ENCODE data around the gene GRIN3A.
"Not testable (repeated sequence)": the region's sequence is repeated elsewhere in the genome, so short reads cannot be mapped to it uniquely, and the experiment has no call there.

The GRIN3A gene

GRCh38 chr9:101591787-101592446 is 146.5 kb downstream of the GRIN3A start:
- Histone ChIP-seq H3K27ac (ENCODE audit: low read depth, low read length) (no peak overlapping the region), H3K56ac (ENCODE audit: low read length) (no peak overlapping the region), H4K5ac (ENCODE audit: low read length) (no peak overlapping the region), H2AK5ac (ENCODE audit: low read length) (no peak overlapping the region), H3K4me2 (ENCODE audit: low read length) (no peak overlapping the region), H2BK120ac (ENCODE audit: low read depth, low read length) (no peak overlapping the region), H3K27me3 (ENCODE audit: insufficient read depth, low read length, poor library complexity) (no peaks in the 10 kb centered on the region), H2BK15ac (replicated peaks; ENCODE audit: low read depth) (no peak overlapping the region), H3K18ac (ENCODE audit: low read length) (no peak overlapping the region), H3K4me3 (ENCODE audit: low read length) (no peak overlapping the region), H3K23ac (ENCODE audit: low read length) (no peak overlapping the region), H3K9ac (ENCODE audit: low read length) (no peak overlapping the region), H2BK5ac (ENCODE audit: low read length) (no peak overlapping the region), H3K4me1 (ENCODE audit: control insufficient read depth, low read depth, low read length) (no peaks in the 10 kb centered on the region), H3K36me3 (ENCODE audit: control insufficient read depth, insufficient read depth, low read length) (no peaks in the 10 kb centered on the region), H3K4ac (ENCODE audit: low read depth, low read length) (no peak overlapping the region), H3K79me1 (ENCODE audit: low read length) (no peaks in the 10 kb centered on the region), H3K79me2 (ENCODE audit: control insufficient read depth, insufficient read depth, low read length) (no peaks in the 10 kb centered on the region), H4K8ac (ENCODE audit: low read depth, low read length) (no peak overlapping the region)
- no peak for DNase-seq

DNA sequence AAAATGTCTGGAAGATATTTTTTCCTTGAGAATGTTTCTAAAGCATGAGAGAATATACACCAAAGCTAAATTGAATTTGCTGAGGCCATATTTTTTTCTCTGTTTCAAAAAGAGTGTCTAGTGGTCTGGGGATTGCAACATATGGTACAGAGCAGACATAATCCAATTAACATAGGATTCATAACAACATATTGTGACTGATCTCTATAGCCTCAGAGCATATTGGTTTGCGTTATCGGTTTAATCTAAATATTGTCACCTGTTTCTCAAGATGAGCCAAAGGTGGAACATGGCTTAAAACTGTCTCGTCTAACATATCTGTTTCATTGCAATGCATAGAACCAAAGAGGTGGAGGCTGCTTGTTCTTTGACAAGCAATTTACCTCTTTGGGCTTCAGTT is 147.5 kb downstream of the GRIN3A start:
- no peaks in the 10 kb centered on the region for H3K36me3 ChIP-seq (ENCODE audit: control insufficient read depth, insufficient read depth, low read length)
- no peak overlapping the region for H3K56ac ChIP-seq (ENCODE audit: low read length)
- H3K4me1 ChIP-seq (ENCODE audit: control insufficient read depth, low read depth, low read length), result no peaks in the 10 kb centered on the region
- H3K4ac ChIP-seq (ENCODE audit: low read depth, low read length), result no peak overlapping the region
- H3K23ac ChIP-seq (ENCODE audit: low read length), result no peak overlapping the region
- H3K27ac ChIP-seq (ENCODE audit: low read depth, low read length), result no peak overlapping the region
- no peaks in the 10 kb centered on the region for H3K27me3 ChIP-seq (ENCODE audit: insufficient read depth, low read length, poor library complexity)
- H3K79me2 ChIP-seq (ENCODE audit: control insufficient read depth, insufficient read depth, low read length), result no peaks in the 10 kb centered on the region
- no peak overlapping the region for H4K5ac ChIP-seq (ENCODE audit: low read length)
- no peak for DNase-seq
- no peak overlapping the region for H2BK120ac ChIP-seq (ENCODE audit: low read depth, low read length)
- H2BK5ac ChIP-seq (ENCODE audit: low read length), result no peak overlapping the region
- no peak overlapping the region for H4K8ac ChIP-seq (ENCODE audit: low read depth, low read length)
- no peak overlapping the region for H2AK5ac ChIP-seq (ENCODE audit: low read length)
- H3K18ac ChIP-seq (ENCODE audit: low read length), result no peak overlapping the region
- H3K4me2 ChIP-seq (ENCODE audit: low read length), result no peak overlapping the region
- H3K9ac ChIP-seq (ENCODE audit: low read length), result no peak overlapping the region
- no peak overlapping the region for H2BK15ac ChIP-seq (replicated peaks; ENCODE audit: low read depth)
- no peaks in the 10 kb centered on the region for H3K79me1 ChIP-seq (ENCODE audit: low read length)
- WGBS (ENCODE audit: extremely low coverage, insufficient coverage, low lambda C conversion rate), result no CpG with 5 or more reads among the region's 3 CpGs
- H3K4me3 ChIP-seq (ENCODE audit: low read length), result no peak overlapping the region

GRCh38 chr9:101590074-101590473 is 148.4 kb downstream of the GRIN3A start:
- not testable (repeated sequence) for H3K79me1 ChIP-seq (ENCODE audit: low read length); H3K36me3 ChIP-seq (ENCODE audit: control insufficient read depth, insufficient read depth, low read length); H3K4ac ChIP-seq (ENCODE audit: low read depth, low read length); H4K5ac ChIP-seq (ENCODE audit: low read length); H3K56ac ChIP-seq (ENCODE audit: low read length); H3K27me3 ChIP-seq (ENCODE audit: insufficient read depth, low read length, poor library complexity); H3K9ac ChIP-seq (ENCODE audit: low read length); H3K4me1 ChIP-seq (ENCODE audit: control insufficient read depth, low read depth, low read length); H4K8ac ChIP-seq (ENCODE audit: low read depth, low read length); H2BK5ac ChIP-seq (ENCODE audit: low read length); DNase-seq; H3K18ac ChIP-seq (ENCODE audit: low read length); H3K79me2 ChIP-seq (ENCODE audit: control insufficient read depth, insufficient read depth, low read length); H2AK5ac ChIP-seq (ENCODE audit: low read length); H2BK120ac ChIP-seq (ENCODE audit: low read depth, low read length); H3K27ac ChIP-seq (ENCODE audit: low read depth, low read length); H2BK15ac ChIP-seq (replicated peaks; ENCODE audit: low read depth); H3K4me2 ChIP-seq (ENCODE audit: low read length); H3K4me3 ChIP-seq (ENCODE audit: low read length); H3K23ac ChIP-seq (ENCODE audit: low read length)
- no CpG with 5 or more reads among the region's 6 CpGs for WGBS (ENCODE audit: extremely low coverage, insufficient coverage, low lambda C conversion rate)

DNA sequence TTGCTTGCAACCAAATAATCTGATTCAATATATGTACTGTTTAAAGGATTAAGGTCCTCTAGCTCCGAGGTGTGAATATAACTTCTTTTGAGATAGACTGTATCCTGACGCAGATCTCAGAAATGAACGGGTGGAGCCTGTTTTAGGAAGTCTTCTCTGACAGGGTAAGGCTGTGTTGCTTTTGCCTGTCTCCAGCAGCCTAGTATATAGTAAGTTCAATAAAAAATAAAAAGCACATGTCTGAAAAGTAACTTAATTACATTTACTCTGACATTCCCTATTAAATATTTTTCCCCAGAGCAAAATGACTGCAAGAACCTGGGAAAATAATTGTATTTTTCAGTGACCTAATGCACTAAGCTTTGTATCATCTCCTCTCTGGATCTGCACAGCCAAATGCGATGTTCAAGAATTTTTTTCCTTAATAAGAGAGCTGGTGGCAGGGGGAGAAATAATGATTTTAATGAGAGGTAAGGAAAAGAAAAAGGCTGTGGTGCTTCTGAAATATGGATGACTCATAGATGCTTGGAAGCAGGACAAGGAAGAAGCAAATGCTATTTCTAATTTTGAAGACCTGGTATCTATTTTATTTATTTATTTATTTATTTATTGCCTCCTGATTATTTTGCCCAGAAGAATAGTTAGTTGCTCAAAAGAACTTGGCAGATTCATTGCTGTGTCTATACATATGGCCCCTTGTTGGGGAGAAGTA is 151.0 kb downstream of the GRIN3A start:
- no CpG with 5 or more reads among the region's 4 CpGs for WGBS (ENCODE audit: extremely low coverage, insufficient coverage, low lambda C conversion rate)
- Histone ChIP-seq H3K4me1 (ENCODE audit: control insufficient read depth, low read depth, low read length) (no peaks in the 10 kb centered on the region), H4K5ac (ENCODE audit: low read length) (no peak overlapping the region), H3K79me2 (ENCODE audit: control insufficient read depth, insufficient read depth, low read length) (no peaks in the 10 kb centered on the region), H3K4me3 (ENCODE audit: low read length) (no peak overlapping the region), H3K79me1 (ENCODE audit: low read length) (no peaks in the 10 kb centered on the region), H2BK5ac (ENCODE audit: low read length) (no peak overlapping the region), H3K27me3 (ENCODE audit: insufficient read depth, low read length, poor library complexity) (no peaks in the 10 kb centered on the region), H2BK120ac (ENCODE audit: low read depth, low read length) (no peak overlapping the region), H3K4me2 (ENCODE audit: low read length) (no peak overlapping the region), H3K9ac (ENCODE audit: low read length) (no peak overlapping the region), H3K18ac (ENCODE audit: low read length) (no peak overlapping the region), H3K23ac (ENCODE audit: low read length) (no peak overlapping the region), H3K36me3 (ENCODE audit: control insufficient read depth, insufficient read depth, low read length) (no peaks in the 10 kb centered on the region), H3K56ac (ENCODE audit: low read length) (no peak overlapping the region), H3K4ac (ENCODE audit: low read depth, low read length) (no peak overlapping the region), H2AK5ac (ENCODE audit: low read length) (no peak overlapping the region), H3K27ac (ENCODE audit: low read depth, low read length) (no peak overlapping the region), H4K8ac (ENCODE audit: low read depth, low read length) (no peak overlapping the region), H2BK15ac (replicated peaks; ENCODE audit: low read depth) (no peak overlapping the region)
- no peak for DNase-seq

DNA sequence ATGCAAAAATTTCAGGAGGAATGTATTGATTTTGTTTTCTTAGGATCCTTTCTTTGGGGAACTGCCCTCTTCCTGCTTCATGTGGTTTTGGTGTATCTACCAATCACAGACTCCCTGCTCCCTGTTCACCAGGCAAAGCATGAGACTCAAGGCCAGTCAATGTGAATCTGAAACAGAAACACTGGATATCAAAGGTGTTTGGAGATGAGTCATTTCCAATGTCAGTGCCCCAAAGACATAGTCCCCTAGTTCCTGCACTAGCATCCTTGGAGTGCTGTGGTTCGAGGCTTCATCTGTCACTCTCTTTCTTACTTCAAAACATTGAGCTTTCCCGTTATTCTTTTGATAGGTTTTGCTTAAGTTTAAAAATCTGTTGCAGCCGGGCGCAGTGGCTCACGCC is 151.8 kb downstream of the GRIN3A start:
- no peak for DNase-seq
- H3K27ac ChIP-seq (ENCODE audit: low read depth, low read length), result no peak overlapping the region

DNA sequence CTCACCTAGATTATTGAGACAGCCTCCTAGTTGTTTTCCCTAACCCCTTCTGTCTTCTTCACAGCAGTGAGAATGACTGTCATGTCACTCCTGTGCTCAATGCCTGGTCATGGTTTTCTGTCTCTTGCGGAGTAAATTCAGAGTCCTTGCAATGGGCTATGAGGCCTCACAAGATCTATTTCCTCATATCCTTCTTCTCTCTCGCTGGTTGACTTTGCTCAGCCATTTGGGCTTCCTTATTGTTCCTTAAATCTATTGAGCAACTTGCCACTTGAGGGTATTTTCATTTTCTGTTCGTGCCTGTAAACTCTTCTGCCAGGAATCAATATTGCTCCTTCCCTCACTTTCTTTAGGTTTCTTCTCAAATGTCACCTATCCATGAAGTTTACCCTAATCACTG is 152.7 kb downstream of the GRIN3A start:
- H3K4me3 ChIP-seq (ENCODE audit: low read length), result no peak overlapping the region
- H3K79me1 ChIP-seq (ENCODE audit: low read length), result no peaks in the 10 kb centered on the region
- no peak overlapping the region for H2BK120ac ChIP-seq (ENCODE audit: low read depth, low read length)
- H2AK5ac ChIP-seq (ENCODE audit: low read length), result no peak overlapping the region
- H3K4me2 ChIP-seq (ENCODE audit: low read length), result no peak overlapping the region
- H2BK15ac ChIP-seq (replicated peaks; ENCODE audit: low read depth), result no peak overlapping the region
- H2BK5ac ChIP-seq (ENCODE audit: low read length), result no peak overlapping the region
- no peaks in the 10 kb centered on the region for H3K27me3 ChIP-seq (ENCODE audit: insufficient read depth, low read length, poor library complexity)
- no peak overlapping the region for H3K9ac ChIP-seq (ENCODE audit: low read length)
- DNase-seq, result no peak
- no peaks in the 10 kb centered on the region for H3K36me3 ChIP-seq (ENCODE audit: control insufficient read depth, insufficient read depth, low read length)
- H3K56ac ChIP-seq (ENCODE audit: low read length), result no peak overlapping the region
- no peak overlapping the region for H4K5ac ChIP-seq (ENCODE audit: low read length)
- no peak overlapping the region for H4K8ac ChIP-seq (ENCODE audit: low read depth, low read length)
- H3K23ac ChIP-seq (ENCODE audit: low read length), result no peak overlapping the region
- no peak overlapping the region for H3K18ac ChIP-seq (ENCODE audit: low read length)
- H3K4me1 ChIP-seq (ENCODE audit: control insufficient read depth, low read depth, low read length), result no peaks in the 10 kb centered on the region
- H3K4ac ChIP-seq (ENCODE audit: low read depth, low read length), result no peak overlapping the region
- H3K27ac ChIP-seq (ENCODE audit: low read depth, low read length), result no peak overlapping the region
- no peaks in the 10 kb centered on the region for H3K79me2 ChIP-seq (ENCODE audit: control insufficient read depth, insufficient read depth, low read length)
- WGBS (ENCODE audit: extremely low coverage, insufficient coverage, low lambda C conversion rate), result no CpG with 5 or more reads among the region's 3 CpGs

More for the DNA sequence above, 151.8 kb downstream of the GRIN3A start:
- H3K56ac ChIP-seq (ENCODE audit: low read length), result no peak overlapping the region
- no peak overlapping the region for H2BK120ac ChIP-seq (ENCODE audit: low read depth, low read length)
- no peak overlapping the region for H2BK5ac ChIP-seq (ENCODE audit: low read length)
- no peak overlapping the region for H3K23ac ChIP-seq (ENCODE audit: low read length)
- H2BK15ac ChIP-seq (replicated peaks; ENCODE audit: low read depth), result no peak overlapping the region
- WGBS (ENCODE audit: extremely low coverage, insufficient coverage, low lambda C conversion rate), result no CpG with 5 or more reads among the region's 5 CpGs
- no peak overlapping the region for H3K4ac ChIP-seq (ENCODE audit: low read depth, low read length)
- H3K27me3 ChIP-seq (ENCODE audit: insufficient read depth, low read length, poor library complexity), result no peaks in the 10 kb centered on the region
- no peak overlapping the region for H3K18ac ChIP-seq (ENCODE audit: low read length)
- no peak overlapping the region for H3K4me2 ChIP-seq (ENCODE audit: low read length)
- no peaks in the 10 kb centered on the region for H3K36me3 ChIP-seq (ENCODE audit: control insufficient read depth, insufficient read depth, low read length)
- H3K9ac ChIP-seq (ENCODE audit: low read length), result no peak overlapping the region
- no peak overlapping the region for H4K5ac ChIP-seq (ENCODE audit: low read length)
- no peak overlapping the region for H4K8ac ChIP-seq (ENCODE audit: low read depth, low read length)
- H3K4me3 ChIP-seq (ENCODE audit: low read length), result no peak overlapping the region
- no peak overlapping the region for H2AK5ac ChIP-seq (ENCODE audit: low read length)
- no peaks in the 10 kb centered on the region for H3K79me2 ChIP-seq (ENCODE audit: control insufficient read depth, insufficient read depth, low read length)
- no peaks in the 10 kb centered on the region for H3K79me1 ChIP-seq (ENCODE audit: low read length)
- no peaks in the 10 kb centered on the region for H3K4me1 ChIP-seq (ENCODE audit: control insufficient read depth, low read depth, low read length)
